OCI-LY3 (cell line): Measurements from ENCODE around the gene SLC26A11.

Source experiments
- CTCF ChIP-seq: fragments of 200-600, 300-600 bp; sonication (generic); IDR thresholded peaks from 2 replicates; pipeline ENCODE4 v1.5.1; 2014; ENCODE audit warnings: antibody characterized with exemption, low read length, low read depth
- EZH2phosphoT487 ChIP-seq: fragments of 200-600 bp; shearing (Covaris generic); IDR thresholded peaks from 2 replicates; pipeline ENCODE4 v1.6.1; 2018; ENCODE audit warnings: antibody characterized with exemption, mixed run types, low read depth

- TF ChIP-seq CTCF, result no peak
- no peak for TF ChIP-seq EZH2phosphoT487
These were observed 3.1 kb downstream of the SLC26A11 start for GRCh38 chr17:80223142-80223815.
